ENCODE measurements around the gene KCTD10.
"Not testable (repeated sequence)": the region's sequence is repeated elsewhere in the genome, so short reads cannot be mapped to it uniquely, and the experiment has no call there.

The KCTD10 gene

DNA sequence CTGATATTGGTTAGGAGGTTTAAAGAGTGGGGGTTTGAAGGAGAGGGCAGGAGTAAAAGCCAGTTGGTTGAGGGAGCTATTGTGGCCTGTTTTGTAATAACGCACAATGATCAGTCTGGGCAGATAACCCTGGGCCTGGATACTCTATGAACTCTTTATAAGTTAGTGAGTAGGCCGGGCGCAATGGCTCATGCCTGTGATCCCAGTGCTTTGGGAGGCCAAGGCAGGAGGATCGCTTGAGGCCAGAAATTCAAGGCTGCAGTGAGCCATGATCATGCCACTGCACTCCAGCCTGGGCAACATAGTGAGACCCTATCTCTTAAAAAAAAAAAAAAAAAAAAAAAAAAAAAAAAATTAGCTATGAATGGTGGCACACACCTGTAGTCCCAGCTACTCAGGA, 71.0 kb downstream of the KCTD10 start:
- not testable (repeated sequence) for DNase-seq (ENCODE audit: low read depth)

DNA sequence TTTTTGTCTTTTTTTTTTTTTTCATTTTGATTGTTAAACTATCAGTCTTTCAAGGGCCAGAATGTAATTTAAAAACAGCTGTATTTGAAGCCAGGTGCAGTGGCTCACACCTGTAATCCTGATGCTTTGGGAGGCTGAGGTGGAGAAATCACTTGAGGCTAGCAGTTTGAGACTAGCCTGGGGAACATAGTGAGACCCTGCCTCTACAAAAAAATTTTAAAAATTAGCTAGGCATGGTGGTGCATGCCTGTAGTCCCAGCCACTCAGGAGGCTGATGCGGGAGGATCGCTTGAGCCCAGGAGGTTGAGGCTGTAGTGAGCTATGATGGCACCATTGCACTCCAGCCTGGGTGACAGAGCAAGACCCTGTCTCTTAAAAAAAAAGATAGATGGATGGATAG, 72.3 kb downstream of the KCTD10 start:
- DNase-seq (ENCODE audit: low read depth): not testable (repeated sequence)
